Activated effector memory CD4-positive, alpha-beta T cell treated with Interleukin-2 at 50 U/mL for 16 hours (primary cell): ENCODE results near the gene RAET1G.
"Not testable (repeated sequence)": the region's sequence is repeated elsewhere in the genome, so short reads cannot be mapped to it uniquely, and the experiment has no call there.

ENCODE experiments used
- DNase-seq: peaks from one replicate; pipeline ENCODE4 v3.0.0-alpha.2; 2020

RAET1G gene

GRCh38 chr6:149953390-149953789, 30.5 kb upstream of the RAET1G start:
- DNase-seq, result not testable (repeated sequence)

- DNase-seq, result no peak
Observed at GRCh38 chr6:149951626-149952025, 28.7 kb upstream of the RAET1G start.

GRCh38 chr6:149951096-149951495, 28.2 kb upstream of the RAET1G start:
- DNase-seq, result no peak

- no peak for DNase-seq
Observed at GRCh38 chr6:149950423-149950822, 27.5 kb upstream of the RAET1G start.

GRCh38 chr6:149948616-149949015, 25.7 kb upstream of the RAET1G start:
- DNase-seq, result no peak

GRCh38 chr6:149948011-149948410, 25.1 kb upstream of the RAET1G start:
- no peak for DNase-seq

- not testable (repeated sequence) for DNase-seq
Observed at GRCh38 chr6:149947533-149947932, 24.6 kb upstream of the RAET1G start.

GRCh38 chr6:149946631-149947030, 23.7 kb upstream of the RAET1G start:
- DNase-seq, result not testable (repeated sequence)

- not testable (repeated sequence) for DNase-seq
Observed at GRCh38 chr6:149945276-149945675, 22.4 kb upstream of the RAET1G start.

- DNase-seq, result not testable (repeated sequence)
Observed at GRCh38 chr6:149943321-149943720, 20.4 kb upstream of the RAET1G start.

GRCh38 chr6:149942461-149942829, 19.5 kb upstream of the RAET1G start:
- DNase-seq, result no peak

GRCh38 chr6:149941583-149942460, 18.9 kb upstream of the RAET1G start, which contains the start of gene ULBP2:
Gene ULBP2, plus strand, starts transcription at chr6:149942014. Its CDS starts 59 bp downstream, at chr6:149942073.
- DNase-seq, result peak; percentile 79

GRCh38 chr6:149940672-149940982, 17.7 kb upstream of the RAET1G start:
- no peak for DNase-seq

GRCh38 chr6:149939909-149940671, 17.2 kb upstream of the RAET1G start:
- DNase-seq, result no peak

GRCh38 chr6:149939356-149939648, 16.4 kb upstream of the RAET1G start:
- DNase-seq, result no peak

- no peak for DNase-seq
Observed at GRCh38 chr6:149938571-149939355, 15.8 kb upstream of the RAET1G start.

- not testable (repeated sequence) for DNase-seq
Observed at GRCh38 chr6:149938013-149938570, 15.2 kb upstream of the RAET1G start.

GRCh38 chr6:149936743-149937142, 13.8 kb upstream of the RAET1G start:
- no peak for DNase-seq

- DNase-seq, result no peak
Observed at GRCh38 chr6:149935668-149936067, 12.7 kb upstream of the RAET1G start.

GRCh38 chr6:149935246-149935645, 12.3 kb upstream of the RAET1G start:
- no peak for DNase-seq

- peak; percentile 37 for DNase-seq
Observed at GRCh38 chr6:149934249-149935156, 11.6 kb upstream of the RAET1G start.

- DNase-seq, result no peak
Observed at GRCh38 chr6:149933461-149933860, 10.5 kb upstream of the RAET1G start.
